HG03135 (cell line): ENCODE data around the gene CDC73.
A peak's percentile ranks its signal among the peaks of the same experiment; 100 is the strongest.
"Not testable (repeated sequence)": the region's sequence is repeated elsewhere in the genome, so short reads cannot be mapped to it uniquely, and the experiment has no call there.

Experiments
- ATAC-seq: cut with Tn5 transposase; IDR thresholded peaks from one replicate; pipeline ENCODE4 v1.9.1; 2021; ENCODE audit warnings: mild to moderate bottlenecking, moderate library complexity; ENCODE audit not compliant: unreplicated experiment

The CDC73 gene

DNA sequence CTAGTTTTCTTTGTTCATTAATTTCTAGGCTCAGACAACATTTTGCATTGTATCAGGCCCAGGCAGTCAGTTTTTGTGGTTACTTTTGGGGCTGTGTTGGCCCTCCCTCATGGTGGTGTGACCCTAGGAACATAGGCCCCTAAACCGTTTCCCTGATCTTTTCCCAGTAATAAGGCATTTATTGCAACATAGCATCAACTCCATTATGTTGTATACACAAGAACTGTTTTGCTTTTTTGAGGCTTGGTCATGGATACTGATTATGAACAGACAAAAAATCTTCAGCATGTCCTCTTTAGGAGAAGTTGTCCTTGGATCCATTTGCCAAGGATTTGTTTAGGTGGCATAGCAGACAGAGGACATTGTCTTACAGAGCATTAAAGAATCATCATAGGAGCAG lies 54.3 kb downstream of the CDC73 start:
- no peak for ATAC-seq

GRCh38 chr1:193176788-193177187 lies 55.0 kb downstream of the CDC73 start:
- no peak for ATAC-seq

- no peak for ATAC-seq
Measured at GRCh38 chr1:193179094-193179493, 57.3 kb downstream of the CDC73 start.

GRCh38 chr1:193181536-193181935 lies 59.7 kb downstream of the CDC73 start:
- ATAC-seq = no peak

GRCh38 chr1:193181985-193182384 lies 60.2 kb downstream of the CDC73 start:
- ATAC-seq = no peak

GRCh38 chr1:193183019-193183627 lies 61.3 kb downstream of the CDC73 start:
- no peak for ATAC-seq

- no peak for ATAC-seq
Measured at GRCh38 chr1:193184776-193185175, 62.9 kb downstream of the CDC73 start.

GRCh38 chr1:193185211-193185610 lies 63.4 kb downstream of the CDC73 start:
- ATAC-seq = no peak

GRCh38 chr1:193185901-193186731 lies 64.3 kb downstream of the CDC73 start, which contains the start of gene B3GALT2:
Gene B3GALT2, minus strand, starts transcription at chr1:193186613. Its CDS starts 5,051 bp downstream, at chr1:193181562.
- no peak for ATAC-seq

- ATAC-seq = no peak
Measured at GRCh38 chr1:193187114-193187513, 65.3 kb downstream of the CDC73 start.

DNA sequence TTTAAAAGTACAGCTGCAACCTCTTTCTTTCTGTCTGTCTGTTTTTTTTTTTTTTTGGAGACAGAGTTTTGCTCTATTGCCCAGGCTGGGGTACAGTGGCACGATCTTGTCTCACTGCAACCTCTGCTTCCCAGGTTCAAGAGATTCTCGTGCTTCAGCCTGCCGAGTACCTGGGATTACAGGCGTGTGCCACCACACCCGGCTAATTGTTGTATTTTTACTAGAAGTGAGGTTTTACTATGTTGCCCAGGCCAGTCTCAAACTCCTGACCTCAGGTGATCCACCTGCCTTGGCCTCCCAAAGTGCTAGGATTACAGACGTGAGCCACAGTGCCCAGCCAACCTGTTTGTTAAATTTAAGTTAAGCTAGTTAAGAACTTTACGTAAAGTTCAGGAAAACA lies 67.1 kb downstream of the CDC73 start:
- ATAC-seq = not testable (repeated sequence)

DNA sequence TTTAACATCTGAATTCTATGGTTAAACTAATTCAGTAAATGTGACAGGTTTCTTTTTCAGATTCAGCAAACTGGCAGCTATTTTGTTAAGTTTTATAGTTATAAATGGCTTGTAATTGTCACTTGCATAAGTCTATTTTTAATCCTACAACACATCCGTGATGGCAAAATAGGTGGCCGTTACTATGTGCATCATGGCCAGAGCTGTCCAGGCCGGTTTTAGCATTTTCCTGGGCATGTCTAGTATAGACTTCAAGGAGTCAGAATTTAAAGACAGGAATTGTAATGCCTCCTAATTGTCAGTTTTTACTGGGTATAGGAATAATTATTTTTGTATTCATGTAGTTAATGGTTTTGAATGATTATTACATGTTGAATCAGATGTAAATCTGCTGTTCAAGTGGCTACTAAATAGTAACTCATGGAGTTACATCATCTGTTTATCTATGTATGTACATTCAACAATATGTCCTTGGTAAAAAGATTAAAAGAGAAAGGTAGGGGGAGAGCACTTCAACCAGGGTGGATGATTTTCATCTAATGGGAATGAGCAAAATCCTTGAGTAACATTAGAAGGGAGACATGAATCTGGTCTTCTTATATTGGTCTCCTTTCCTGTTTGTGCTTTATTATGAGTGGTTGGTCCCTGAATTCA lies 67.7 kb downstream of the CDC73 start:
- no peak for ATAC-seq

DNA sequence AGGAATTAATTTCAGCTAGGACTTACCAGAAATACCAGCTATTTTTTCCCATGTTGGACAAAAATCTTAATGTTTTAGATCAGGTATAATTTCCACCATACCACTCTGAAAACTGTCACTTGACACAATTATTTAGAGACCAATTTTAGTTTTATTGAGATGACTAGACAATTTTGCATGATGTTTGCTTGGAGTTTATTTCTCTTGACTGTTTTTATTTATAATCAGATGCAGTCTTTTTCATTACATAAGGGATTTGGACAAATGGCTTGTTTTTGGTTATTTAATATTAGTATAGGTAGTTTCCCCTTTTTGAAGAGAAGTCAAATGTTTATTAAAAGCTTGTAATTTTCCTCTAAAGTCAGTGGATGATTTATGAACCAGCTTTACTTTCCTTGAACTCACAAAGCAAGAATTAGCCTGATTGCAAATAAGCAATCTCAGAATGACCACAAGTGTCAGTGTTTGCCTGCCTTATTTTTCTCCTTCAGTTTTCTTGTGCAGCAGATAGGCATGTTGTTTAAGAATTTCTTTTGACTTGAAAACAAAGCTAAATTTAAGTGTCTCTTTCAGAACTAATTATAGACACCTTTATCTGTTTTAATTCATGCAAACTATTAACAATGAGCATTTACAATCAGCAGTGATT lies 68.4 kb downstream of the CDC73 start:
- no peak for ATAC-seq

DNA sequence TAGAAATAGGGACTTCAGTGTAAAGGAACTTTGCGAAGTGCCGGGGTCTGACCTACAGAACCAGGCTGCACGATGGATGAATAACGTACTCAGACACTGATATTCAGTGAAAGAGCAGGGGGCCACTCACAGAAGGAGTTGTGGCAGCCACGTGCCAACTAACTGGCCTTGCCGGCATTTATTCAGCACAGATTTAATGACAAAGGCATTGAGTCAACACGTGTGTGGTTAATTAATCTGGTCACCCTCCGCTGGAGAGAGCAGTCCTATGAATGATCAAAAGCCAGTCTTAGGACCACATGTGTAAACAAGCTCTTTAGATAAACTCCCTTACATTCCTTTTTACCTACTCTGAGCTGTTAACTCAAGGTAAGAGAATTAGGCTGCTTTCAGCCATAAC lies 70.8 kb downstream of the CDC73 start:
- ATAC-seq = no peak

GRCh38 chr1:193199940-193200339 lies 78.1 kb downstream of the CDC73 start:
- ATAC-seq = no peak

GRCh38 chr1:193201021-193201420 lies 79.2 kb downstream of the CDC73 start:
- ATAC-seq = no peak

DNA sequence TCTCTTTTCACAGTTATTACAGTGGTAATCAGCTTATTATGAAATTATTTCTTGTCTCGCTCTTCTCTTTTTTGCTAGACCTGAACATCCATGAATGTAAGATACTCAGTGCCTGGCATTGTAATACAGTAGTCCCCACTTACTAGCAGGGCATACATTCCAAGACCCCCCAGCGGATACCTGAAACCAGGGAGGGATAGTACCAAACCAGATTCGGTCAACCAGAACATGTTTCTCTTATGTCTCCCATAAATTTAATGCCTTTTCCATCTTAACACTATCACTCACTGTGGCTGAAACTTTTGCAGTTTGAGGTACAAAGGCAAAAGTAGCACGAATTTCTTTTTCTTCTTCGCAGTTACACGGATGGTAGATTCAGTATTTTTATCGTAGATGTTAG lies 89.2 kb downstream of the CDC73 start:
- no peak for ATAC-seq

GRCh38 chr1:193211539-193211938 lies 89.7 kb downstream of the CDC73 start:
- ATAC-seq = peak; percentile 75

- no peak for ATAC-seq
Measured at GRCh38 chr1:193212637-193213036, 90.8 kb downstream of the CDC73 start.

- no peak for ATAC-seq
Measured at GRCh38 chr1:193213998-193214397, 92.2 kb downstream of the CDC73 start.

DNA sequence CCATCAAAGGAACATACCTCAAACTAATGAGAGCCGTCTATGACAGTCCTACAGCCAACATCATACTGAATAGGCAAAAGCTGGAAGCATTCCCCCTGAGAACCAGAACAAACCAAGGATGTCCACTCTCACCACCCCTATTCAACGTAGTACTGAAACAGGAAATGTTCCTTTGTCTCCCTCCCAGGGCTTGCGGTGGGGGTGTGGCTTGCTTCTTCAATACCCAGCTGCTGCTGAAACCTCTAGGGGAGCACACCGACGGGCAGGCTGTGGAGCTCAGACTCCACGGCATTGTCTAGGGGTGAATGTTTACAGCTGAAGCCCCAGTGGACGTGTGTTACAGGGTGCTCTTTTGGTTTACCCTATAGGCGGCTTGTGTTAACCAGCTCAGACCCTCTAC lies 95.1 kb downstream of the CDC73 start:
- ATAC-seq = no peak
